ENCODE measurements around the gene S100A10.

S100A10 gene

DNA sequence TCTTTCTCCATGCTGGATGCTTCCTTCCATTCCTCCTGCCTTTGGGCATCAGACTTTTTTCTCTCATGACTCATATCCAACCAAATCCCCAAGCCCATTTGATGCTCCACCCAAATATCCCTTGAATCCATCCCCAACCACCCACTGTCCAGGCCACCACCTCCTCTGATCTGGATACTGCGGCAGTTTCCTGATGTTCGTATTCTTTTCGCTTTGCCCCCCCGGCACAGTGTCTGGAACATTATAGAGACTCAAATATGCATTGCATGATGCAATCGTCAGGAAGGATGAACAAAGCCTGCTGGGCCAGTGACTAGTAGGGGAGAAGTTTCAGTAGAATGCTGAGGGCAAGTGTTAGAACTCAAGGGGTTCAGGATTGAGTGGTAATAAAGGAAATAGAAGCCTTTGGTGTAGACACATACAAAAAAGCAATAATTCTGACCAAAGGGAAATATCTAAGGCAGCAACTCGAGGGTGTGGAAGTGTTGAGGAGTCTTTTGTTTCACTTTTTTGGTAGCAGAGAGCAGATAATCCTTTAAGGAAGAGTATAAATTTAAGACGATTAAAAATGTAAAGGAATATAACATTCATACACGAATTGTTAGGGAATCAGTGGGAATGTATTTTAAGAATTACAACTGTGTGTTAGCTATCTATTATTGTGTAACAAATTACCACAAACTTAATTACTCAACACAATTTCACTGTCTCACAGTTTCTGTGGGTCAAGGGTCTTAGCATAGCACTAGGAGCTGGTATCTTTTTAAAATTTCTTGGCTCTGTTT, 35.7 kb upstream of the S100A10 start:
- H3K36me3 ChIP-seq (replicated peaks): peaks cover 38% of the 10 kb centered on the region
- peak overlapping the region; percentile 50 for H3K27ac ChIP-seq
- DNase-seq: peak; percentile 68
- TF ChIP-seq, protein P1, sequence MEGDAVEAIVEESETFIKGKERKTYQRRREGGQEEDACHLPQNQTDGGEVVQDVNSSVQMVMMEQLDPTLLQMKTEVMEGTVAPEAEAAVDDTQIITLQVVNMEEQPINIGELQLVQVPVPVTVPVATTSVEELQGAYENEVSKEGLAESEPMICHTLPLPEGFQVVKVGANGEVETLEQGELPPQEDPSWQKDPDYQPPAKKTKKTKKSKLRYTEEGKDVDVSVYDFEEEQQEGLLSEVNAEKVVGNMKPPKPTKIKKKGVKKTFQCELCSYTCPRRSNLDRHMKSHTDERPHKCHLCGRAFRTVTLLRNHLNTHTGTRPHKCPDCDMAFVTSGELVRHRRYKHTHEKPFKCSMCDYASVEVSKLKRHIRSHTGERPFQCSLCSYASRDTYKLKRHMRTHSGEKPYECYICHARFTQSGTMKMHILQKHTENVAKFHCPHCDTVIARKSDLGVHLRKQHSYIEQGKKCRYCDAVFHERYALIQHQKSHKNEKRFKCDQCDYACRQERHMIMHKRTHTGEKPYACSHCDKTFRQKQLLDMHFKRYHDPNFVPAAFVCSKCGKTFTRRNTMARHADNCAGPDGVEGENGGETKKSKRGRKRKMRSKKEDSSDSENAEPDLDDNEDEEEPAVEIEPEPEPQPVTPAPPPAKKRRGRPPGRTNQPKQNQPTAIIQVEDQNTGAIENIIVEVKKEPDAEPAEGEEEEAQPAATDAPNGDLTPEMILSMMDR (IDR thresholded peaks at IDR 0.05; ENCODE audit: low read depth, low read length, missing control alignments): no peak
- no peaks in the 10 kb centered on the region for H3K27me3 ChIP-seq (replicated peaks)
- in situ Hi-C loops (cut with HindIII; ENCODE audit: low pct_ligation_motif_present, low sequenced_read_pairs): no loop called here
- H3K4me3 ChIP-seq (ENCODE audit: low read depth, low read length): no peak overlapping the region

DNA sequence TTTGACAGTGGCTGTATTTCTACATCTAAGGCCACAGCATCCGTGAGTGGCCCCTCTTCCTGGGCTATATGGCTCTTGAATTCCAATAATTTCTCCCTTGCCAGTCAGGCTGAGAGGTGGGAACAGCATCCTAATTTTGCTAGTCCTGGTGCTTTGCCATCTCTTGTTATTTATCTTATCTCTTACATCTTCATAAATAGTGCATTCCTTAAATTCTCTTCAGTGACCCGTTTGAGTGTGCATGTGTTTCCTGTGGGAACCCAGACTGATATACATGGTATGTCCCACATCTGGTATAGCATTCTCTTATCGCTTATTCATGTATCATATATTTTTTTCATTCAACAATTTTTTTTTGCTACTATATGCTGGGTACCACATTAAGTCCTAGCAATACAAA, 33.2 kb upstream of the S100A10 start:
- peaks cover 13% of the 10 kb centered on the region for H3K36me3 ChIP-seq (replicated peaks)
- in situ Hi-C loops (cut with HindIII; ENCODE audit: low pct_ligation_motif_present, low sequenced_read_pairs): no loop called here
- H3K4me3 ChIP-seq (ENCODE audit: low read depth, low read length): no peak overlapping the region
- no peaks in the 10 kb centered on the region for H3K27me3 ChIP-seq (replicated peaks)
- TF ChIP-seq, protein P1 (IDR thresholded peaks at IDR 0.05; ENCODE audit: low read depth, low read length, missing control alignments): no peak
- DNase-seq: peak; percentile 71
- no peak overlapping the region for H3K27ac ChIP-seq

DNA sequence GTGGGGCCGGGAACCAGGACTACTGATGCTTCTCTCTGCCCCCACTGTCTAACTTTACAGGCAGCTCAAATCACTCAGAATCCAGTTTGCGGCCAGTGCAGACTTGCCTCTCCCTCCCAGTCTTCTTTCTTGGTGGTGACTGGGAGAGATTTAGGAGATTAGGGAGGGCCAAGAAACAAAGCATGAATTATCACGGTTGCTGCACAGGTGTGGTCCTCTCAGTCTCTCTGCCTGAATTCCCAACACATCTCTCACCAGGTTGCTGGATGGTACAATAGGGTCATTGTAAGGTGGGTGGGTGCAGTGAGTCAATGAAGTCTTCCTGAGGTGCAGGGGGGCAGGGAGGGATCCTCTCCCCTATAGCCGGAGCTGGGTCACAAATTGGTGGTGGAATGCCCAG, 30.6 kb upstream of the S100A10 start:
- no peak overlapping the region for H3K4me3 ChIP-seq (ENCODE audit: low read depth, low read length)
- DNase-seq: no peak
- no peak overlapping the region for H3K27ac ChIP-seq
- H3K27me3 ChIP-seq (replicated peaks): no peaks in the 10 kb centered on the region
- TF ChIP-seq, protein P1 (IDR thresholded peaks at IDR 0.05; ENCODE audit: low read depth, low read length, missing control alignments): no peak
- no peaks in the 10 kb centered on the region for H3K36me3 ChIP-seq (replicated peaks)
- in situ Hi-C loops (cut with HindIII; ENCODE audit: low pct_ligation_motif_present, low sequenced_read_pairs): no loop called here

DNA sequence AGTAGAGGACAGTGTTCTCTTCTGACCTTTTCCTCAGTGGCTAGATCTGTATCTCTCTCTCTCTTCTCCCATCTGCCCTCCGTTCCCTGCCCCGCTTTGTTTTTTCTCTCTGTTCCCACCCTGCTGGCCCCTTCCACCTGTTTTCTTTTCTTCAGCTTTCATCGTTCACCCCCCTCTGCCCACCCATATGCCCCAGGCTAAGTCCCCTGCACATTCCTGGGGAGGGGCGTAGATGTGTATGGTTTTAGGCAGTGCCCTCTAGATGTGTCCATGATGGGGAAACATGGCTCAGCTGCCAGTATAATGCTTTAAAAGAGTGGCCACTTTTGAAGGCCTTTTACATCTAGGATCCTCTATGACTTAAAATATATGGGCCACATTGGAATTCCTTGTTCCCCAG, 29.6 kb upstream of the S100A10 start:
- TF ChIP-seq, protein P1 (IDR thresholded peaks at IDR 0.05; ENCODE audit: low read depth, low read length, missing control alignments): no peak
- H3K27me3 ChIP-seq (replicated peaks): no peaks in the 10 kb centered on the region
- no peak for DNase-seq
- no peak overlapping the region for H3K4me3 ChIP-seq (ENCODE audit: low read depth, low read length)
- no peaks in the 10 kb centered on the region for H3K36me3 ChIP-seq (replicated peaks)
- in situ Hi-C loops (cut with HindIII; ENCODE audit: low pct_ligation_motif_present, low sequenced_read_pairs): no loop called here
- H3K27ac ChIP-seq: no peak overlapping the region

DNA sequence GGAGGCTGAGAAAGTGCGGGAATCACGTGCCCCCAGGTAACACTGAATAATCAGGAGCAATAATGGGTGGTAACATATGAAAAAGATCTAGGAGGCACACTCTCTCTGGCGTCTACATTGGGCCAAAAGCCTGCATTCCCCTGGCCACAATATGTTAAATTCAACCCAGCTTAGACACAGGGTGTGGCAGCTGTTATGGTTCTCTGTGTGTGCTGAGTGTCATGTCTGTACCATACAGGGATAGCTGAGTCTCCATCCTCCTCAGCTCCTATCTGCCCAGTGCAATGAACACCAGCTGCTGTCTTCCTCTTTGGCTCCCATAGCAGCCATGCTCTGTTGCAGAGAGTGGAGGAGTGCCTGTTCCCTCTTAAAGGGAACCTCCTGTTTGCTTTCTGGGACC, 28.8 kb upstream of the S100A10 start:
- H3K4me3 ChIP-seq (ENCODE audit: low read depth, low read length): no peak overlapping the region
- no peak overlapping the region for H3K27ac ChIP-seq
- DNase-seq: no peak
- no peaks in the 10 kb centered on the region for H3K27me3 ChIP-seq (replicated peaks)
- in situ Hi-C loops (cut with HindIII; ENCODE audit: low pct_ligation_motif_present, low sequenced_read_pairs): no loop called here
- TF ChIP-seq, protein P1 (IDR thresholded peaks at IDR 0.05; ENCODE audit: low read depth, low read length, missing control alignments): no peak
- no peaks in the 10 kb centered on the region for H3K36me3 ChIP-seq (replicated peaks)

DNA sequence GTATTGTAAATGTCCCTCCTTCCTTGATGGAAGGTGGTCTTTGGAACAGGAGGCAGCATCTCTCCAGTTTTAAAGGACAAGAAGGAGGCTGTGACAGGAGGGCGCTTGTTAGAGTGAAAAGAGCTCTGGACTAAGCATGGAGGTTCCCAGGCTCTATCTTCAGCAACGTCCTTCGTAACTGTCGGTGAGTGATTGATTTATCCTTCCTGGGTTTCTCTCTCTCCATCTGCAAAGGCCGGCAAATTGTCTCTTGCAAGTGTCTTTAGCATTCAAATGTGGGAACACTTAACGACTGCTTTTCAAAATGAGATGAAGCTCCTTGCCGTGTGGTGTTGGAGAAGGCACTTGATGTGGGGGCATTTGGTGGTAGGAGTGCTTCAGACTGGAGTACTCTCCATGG, 27.9 kb upstream of the S100A10 start:
- Histone ChIP-seq H3K27ac (no peak overlapping the region), H3K36me3 (replicated peaks) (no peaks in the 10 kb centered on the region), H3K4me3 (ENCODE audit: low read depth, low read length) (no peak overlapping the region), H3K27me3 (replicated peaks) (no peaks in the 10 kb centered on the region)
- in situ Hi-C loops (cut with HindIII; ENCODE audit: low pct_ligation_motif_present, low sequenced_read_pairs): no loop called here
- no peak for DNase-seq
- TF ChIP-seq, protein P1 (IDR thresholded peaks at IDR 0.05; ENCODE audit: low read depth, low read length, missing control alignments): no peak

Data from brain microvascular endothelial cell (primary cell).